Measurements from ENCODE around the gene PBX1.

Gene PBX1

GRCh38 chr1:164618202-164618564, 59.2 kb downstream of the PBX1 start:
- no peak for DNase-seq (ENCODE audit: low read depth)

DNA sequence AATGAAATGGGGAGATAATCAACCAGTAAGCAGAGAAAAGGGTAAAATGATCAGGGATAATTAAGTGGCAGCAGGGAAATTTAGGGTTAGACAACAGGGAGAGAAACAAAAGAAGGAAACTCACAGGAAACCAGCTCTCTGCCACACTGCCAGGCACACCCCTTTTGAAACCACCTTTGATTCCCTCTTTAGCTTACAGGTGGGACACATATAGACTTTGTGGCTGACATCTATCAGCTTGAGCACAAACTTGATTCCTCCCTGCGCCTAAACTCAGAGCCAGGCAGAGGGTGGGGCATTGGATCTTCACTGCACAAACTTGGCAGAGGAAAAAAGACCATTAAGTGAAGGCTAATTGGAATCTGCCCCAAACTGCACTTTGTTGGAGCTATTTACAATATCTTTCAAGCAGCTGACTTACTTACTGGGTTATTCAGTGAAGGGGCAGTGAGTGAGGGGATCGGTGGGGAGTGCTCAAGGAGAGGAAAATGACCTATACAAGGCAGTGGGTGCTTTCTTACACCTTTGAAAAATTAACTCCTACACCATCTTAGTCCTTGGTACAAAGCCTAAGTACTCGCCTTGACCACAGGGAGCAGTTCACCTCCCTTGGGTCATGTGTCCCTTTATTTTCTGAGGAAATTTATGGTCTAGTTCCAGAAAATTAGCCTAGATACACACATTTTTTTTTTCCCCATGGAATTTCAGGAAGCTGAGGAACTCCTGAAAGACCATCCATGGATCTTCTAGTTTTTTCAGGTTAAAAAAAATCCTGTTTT, 60.2 kb downstream of the PBX1 start:
- no peak for DNase-seq (ENCODE audit: low read depth)

DNA sequence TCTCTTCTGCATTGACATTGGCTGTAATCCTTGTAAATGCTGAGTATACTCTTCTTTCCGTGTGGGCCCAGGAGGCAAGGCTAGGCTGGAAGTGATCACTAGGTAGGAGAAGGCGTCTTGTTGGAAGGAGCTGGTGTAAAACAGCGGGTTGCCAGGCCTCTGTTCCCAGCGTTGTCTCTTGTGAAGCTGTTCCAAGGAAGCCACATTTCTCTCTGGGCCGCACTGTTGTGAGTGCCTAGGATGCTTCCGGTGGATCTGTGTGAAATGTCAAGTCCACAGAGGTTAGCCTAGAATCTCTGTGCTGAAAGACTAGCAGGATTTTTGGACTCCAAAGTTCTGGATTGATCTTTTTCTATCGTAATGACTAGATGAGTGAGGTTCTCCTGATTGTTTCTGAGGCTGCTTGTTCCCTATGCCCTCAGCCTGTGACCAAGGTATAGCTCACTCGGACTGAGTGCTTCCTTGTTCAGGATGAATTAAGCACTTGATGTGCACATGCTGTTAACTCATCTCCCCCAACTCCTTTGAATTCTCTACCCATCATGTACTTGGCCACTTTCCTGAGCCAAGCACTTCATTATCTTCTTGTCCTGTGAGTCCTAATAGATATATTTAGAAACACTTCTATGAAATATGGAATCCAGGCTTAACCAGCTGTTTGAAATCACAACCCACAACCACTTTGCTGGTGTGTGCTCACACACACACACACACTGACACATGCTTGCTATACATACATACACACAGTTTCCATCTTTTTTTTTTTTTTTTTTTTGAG, 63.3 kb downstream of the PBX1 start:
- no peak for DNase-seq (ENCODE audit: low read depth)

GRCh38 chr1:164623805-164624204, 64.8 kb downstream of the PBX1 start:
- DNase-seq (ENCODE audit: low read depth): no peak

DNA sequence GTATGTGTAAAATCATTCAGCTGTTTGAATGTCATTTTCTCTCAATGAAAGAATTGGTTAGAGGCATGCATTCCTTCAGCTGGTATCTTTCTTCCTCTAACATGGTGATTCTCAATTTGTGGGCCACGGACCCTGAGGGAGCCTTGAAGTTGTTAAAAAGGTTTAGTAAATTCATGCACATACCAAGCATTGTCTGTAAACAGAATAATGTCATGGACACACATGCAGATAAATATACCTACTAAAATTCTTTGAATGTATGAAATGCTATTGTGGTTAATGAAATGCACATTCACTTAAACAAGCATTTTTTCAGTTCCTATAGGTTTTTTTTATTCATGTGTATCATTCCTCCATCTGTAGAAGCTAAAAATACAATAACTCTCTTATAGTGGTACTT, 65.4 kb downstream of the PBX1 start:
- no peak for DNase-seq (ENCODE audit: low read depth)

DNA sequence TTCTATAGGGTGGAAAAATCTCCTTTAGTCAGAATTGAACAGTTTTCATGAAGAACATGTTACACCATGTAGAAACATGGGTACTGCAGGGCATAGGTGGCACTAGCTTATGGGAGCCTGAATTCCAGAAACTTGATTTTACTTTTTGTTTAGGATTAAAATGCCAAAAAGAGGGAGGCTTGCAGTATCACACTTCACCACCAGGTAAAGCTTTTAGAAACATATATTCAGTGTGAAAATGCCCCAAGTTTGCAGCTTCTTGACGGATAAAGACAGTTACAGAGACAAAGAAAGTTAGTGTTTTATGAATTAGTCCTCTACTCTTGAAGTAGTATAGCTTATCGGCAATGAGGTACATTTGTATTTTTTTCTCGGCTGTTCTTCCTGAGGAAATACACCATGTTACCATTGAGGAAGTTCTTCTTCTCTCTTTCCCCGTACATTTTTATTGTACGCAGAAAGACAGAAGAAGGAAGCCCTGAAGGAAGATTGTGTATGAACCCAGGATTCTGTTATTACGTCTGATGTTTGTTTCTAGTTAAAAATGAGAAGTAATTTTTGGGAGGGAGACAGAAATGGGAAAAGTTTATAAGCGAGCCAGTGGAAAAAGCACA, 66.1 kb downstream of the PBX1 start:
- no peak for DNase-seq (ENCODE audit: low read depth)

DNA sequence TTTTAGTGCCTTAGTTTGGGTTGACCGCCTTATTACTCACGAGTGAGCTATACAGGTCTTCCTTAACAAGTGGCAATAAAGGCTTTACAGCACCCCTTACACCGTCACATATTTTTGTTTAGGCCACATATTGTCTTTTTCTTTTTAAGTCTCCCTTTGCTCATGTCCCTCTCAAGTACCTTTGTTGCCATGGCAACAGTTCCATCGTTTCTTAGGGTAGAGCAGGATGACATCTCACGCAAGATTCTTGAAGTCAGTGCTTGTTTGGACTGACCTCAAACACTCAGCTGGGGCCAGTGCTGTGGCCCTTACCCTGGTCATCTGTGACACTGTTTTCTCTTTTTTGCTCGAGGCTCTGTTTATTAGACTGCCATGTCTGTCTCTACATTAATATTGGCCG, 69.8 kb downstream of the PBX1 start:
- no peak for DNase-seq (ENCODE audit: low read depth)

DNA sequence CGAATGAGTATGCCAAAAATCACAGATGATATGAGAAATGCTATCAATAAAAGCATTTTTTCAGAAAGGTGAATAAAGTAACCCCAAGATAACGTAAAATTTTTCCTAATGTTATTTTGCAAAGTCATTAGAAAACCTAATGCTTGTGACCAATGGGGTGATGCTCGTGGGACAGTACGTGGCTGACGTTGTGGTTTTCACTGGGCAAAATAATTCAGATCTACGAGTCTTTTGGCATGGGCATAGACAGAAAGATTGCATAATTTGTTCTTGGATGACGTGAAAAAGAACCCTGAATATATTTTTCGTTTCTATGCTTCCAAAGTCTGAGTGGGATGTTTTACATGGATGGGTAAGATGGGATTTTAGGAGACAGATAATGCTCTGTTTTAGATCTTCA, 71.0 kb downstream of the PBX1 start:
- no peak for DNase-seq (ENCODE audit: low read depth)

- DNase-seq (ENCODE audit: low read depth): no peak
Measured at GRCh38 chr1:164630626-164631396, 71.8 kb downstream of the PBX1 start.

GRCh38 chr1:164631751-164632150, 72.8 kb downstream of the PBX1 start:
- DNase-seq (ENCODE audit: low read depth): no peak

DNA sequence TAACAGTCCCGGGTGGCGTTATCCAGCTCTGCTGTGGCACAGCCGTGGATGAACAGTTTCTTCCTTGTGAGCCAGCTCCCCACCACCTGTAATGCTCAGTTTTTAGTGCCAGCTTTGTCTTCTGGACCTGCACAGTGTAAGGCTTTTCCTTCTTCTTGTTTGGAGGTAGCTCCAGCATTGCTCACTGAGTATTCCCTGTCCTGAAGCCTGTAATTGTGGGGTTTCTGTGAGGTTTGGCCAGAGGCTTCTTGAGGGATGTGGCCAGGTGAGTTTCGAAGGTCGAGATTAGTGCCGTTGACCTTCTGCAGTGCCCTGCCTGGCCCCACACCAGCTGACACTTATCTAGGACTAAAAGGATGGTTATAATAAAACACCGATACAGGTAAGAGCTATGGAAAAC, 75.0 kb downstream of the PBX1 start:
- DNase-seq (ENCODE audit: low read depth): no peak

DNA sequence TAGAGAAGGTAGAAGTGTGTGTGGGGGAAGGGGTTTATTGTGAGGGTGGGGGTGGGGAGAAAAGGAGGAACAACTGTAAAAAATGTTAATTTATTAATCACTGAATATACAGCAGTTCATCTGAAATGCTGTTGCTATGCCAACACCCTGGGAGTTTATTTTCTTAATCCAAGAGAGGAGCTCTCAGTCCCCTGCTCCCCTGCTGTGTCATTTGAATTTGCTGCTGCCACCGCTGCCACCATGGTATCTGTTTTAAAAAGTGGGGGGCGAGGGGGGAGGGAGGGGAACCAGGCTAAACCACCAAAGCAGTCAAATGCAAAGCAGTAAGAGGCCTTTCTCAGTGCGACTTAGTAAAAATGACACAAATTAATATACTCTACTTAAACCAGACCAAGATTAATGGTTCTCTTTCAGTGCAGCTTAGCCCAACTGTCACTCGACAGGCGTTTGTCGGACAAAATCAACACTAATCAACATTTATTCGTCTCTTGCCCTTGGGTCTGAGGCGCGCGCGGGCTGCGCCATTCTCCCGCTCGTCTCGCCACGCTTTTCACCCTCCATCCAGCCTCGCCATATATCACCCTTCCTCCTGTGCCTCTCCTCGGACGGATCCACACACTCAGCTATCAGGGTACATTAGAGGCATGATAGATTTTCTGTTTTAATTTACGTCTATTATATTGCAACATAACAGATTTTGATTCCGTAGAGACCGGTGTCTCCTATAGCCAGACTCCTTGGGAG, 76.2 kb downstream of the PBX1 start:
- DNase-seq (ENCODE audit: low read depth): no peak

DNA sequence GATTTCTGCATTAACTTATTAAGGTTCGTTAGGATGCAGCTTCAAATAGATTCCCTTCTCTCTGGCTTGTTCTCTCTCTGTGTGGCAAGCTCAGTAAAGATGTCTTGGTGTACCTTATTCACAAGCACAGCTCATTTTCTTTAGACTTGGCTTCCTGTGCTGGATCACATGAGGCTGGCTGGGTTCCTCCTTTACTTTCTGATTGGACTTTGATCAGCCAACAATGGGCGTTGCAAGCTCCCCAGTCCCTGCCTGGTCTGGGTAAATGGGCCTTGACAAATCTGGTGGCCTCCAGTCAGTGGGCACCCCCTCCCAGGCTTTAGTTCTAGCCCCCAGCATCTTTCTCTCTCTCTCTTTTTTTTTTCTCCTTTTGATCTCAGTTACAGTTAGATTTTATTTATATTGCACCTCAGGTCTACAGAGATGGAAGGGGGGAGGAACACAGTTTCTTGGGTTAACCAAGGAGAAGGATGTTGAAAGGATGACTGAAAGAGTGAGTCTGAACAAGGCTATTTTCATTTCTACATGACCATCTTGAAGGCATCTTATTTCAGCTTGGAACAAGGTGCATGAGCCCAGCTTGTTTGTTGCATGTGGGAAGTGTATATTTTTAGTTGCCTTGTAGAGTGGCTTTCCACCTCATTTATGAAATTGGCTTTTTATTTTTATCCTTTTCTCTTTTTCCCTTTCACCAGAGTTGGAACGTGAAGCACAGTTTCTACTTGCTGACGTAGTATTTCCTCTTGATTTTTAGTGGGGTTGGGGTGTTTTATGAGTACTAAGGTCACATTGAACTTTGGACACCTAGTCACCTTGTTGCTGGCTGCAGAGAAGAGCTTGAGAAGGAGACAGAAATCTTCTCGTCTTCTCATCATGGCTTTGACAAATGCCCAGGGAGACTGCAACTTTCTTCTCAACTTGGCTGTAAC, 77.1 kb downstream of the PBX1 start:
- no peak for DNase-seq (ENCODE audit: low read depth)

- no peak for DNase-seq (ENCODE audit: low read depth)
Measured at GRCh38 chr1:164636757-164637156, 77.8 kb downstream of the PBX1 start.

- DNase-seq (ENCODE audit: low read depth): no peak
Measured at GRCh38 chr1:164637461-164638375, 78.7 kb downstream of the PBX1 start.

DNA sequence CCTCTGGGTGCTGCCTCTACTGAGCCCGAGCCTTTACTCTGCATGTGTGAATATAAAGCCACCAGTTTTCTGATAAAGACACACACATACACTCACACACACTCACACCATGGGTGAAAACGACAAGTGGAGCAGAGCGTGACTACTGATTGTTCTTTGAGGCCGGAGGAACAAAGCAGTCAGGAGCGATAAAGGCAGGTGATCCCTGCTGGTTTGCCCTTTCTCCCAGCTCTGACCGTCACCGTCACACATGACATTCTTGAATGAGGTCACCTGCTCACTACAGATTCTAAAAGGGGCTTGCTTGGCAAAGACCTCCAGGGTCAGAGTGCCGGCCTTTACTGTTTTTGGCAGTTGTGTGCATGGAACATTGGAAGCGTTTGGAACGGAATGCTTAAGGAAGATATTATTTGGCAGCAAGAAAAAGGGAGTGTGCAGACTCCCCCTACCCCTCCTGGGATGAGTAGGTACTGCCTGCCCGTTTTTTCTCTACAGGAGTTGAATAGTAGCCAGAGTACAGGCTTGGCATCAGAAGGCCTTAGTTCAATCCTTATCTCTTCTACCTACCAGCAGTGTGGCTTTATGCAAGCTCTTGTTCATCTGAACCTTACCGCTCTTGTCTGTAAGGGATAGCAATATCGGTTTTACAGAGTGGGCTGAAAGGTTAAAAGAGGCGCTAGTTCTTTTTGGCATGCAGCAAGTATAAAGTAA, 79.7 kb downstream of the PBX1 start:
- no peak for DNase-seq (ENCODE audit: low read depth)

- no peak for DNase-seq (ENCODE audit: low read depth)
Measured at GRCh38 chr1:164640686-164641352, 81.8 kb downstream of the PBX1 start.

DNA sequence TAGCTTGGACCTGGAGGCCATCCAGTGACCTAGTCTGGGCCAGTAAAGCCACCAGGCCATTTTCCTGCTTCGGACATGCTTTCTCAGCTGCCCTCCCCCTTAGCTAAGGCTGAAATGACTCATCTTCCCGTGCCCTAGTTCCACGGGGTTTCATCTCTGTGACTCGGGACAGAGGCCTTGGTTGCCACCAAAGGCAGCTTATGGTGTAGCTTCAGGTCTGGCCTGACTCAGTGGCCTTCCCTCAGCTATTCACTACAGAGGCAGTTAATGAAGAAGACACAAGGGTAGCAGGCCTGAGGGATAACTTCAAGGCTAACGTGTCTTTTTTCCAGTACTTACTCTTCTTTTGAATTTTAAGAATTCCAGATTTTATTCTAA, 82.4 kb downstream of the PBX1 start:
- no peak for DNase-seq (ENCODE audit: low read depth)
